Breast epithelium (tissue), 4 donors: ENCODE measurements around the gene FMNL2. TPM values are rescaled to one million over a fixed set of nuclear protein-coding genes. Genes with fewer than 3 reads are reported as not detected.

Source experiments
- DNase-seq, 2 donors: peaks; one replicate each; pipeline ENCODE4 v3.0.0-alpha.2; 2019; ENCODE audit warnings: low spot score in 2 of 2
- H3K27ac ChIP-seq, 2 donors: fragments of 200-600 bp; sonication (generic) in 1 of 2; one replicate each; pipeline ENCODE4 v1.5.1; 2016 to 2019; ENCODE audit warnings: mild to moderate bottlenecking in 1 of 2
- H3K27me3 ChIP-seq, 2 donors: fragments of 200-600 bp; sonication (generic) in 1 of 2; one replicate each; pipeline versions ENCODE4 v1.5.1 to v1.6.0; 2017 to 2019; ENCODE audit warnings: control low read depth in 1 of 2, mild to moderate bottlenecking in 1 of 2
- H3K36me3 ChIP-seq: fragments of 200-600 bp; one replicate; pipeline ENCODE4 v1.5.1; 2019
- H3K4me1 ChIP-seq, 2 donors: fragments of 200-600 bp; sonication (generic); one replicate each; pipeline ENCODE4 v1.5.1; 2016 to 2019; ENCODE audit warnings: control low read depth in 1 of 2
- H3K4me3 ChIP-seq, 3 donors: fragments of 200-600 bp; sonication (generic); 1 replicate in 2 of 3; 2 replicates in 1 of 3; pipeline ENCODE4 v1.5.1; 2016 to 2019; ENCODE audit warnings: mild to moderate bottlenecking in 3 of 3, moderate library complexity in 2 of 3
- H3K9me3 ChIP-seq, 2 donors: fragments of 200-600 bp; sonication (generic) in 1 of 2; one replicate each; pipeline ENCODE4 v1.5.1; 2016 to 2019; ENCODE audit warnings: control low read depth in 1 of 2
- POLR2A ChIP-seq: fragments of 450-650 bp; IDR thresholded peaks from one replicate; pipeline ENCODE4 v1.6.1; 2016; ENCODE audit warnings: antibody characterized with exemption, mild to moderate bottlenecking, moderate library complexity
- POLR2AphosphoS5 ChIP-seq, 3 donors: sonication (generic); formaldehyde crosslinking; IDR thresholded peaks; one replicate each; pipeline ENCODE4 v1.6.1; 2017; ENCODE audit warnings: antibody characterized with exemption in 3 of 3
- intact Hi-C: fragments of 100-400 bp; cut with DNase I; formaldehyde crosslinking; loops from one replicate; pipeline ENCODE4 v1.15.1; 2023; ENCODE audit warnings: low total_unique reads
- total RNA-seq, 3 donors: library from RNA; depleted of rRNA; stranded (reverse); fragments of >200 nt; gene quantifications; one replicate each; pipeline ENCODE4 v1.1.0, GENCODE V29; 2016
- TF ChIP-seq, protein P1 (sequence below), 3 donors: fragments of 450-650 bp; IDR thresholded peaks; one replicate each; pipeline ENCODE4 v1.5.1; 2016 to 2017; ENCODE audit warnings: antibody characterized with exemption in 3 of 3, mild to moderate bottlenecking in 3 of 3, moderate library complexity in 3 of 3

The FMNL2 gene
- total RNA-seq, 3 donors from 2014 or later = 36.1 to 78.1 (median 40.0) TPM

DNA sequence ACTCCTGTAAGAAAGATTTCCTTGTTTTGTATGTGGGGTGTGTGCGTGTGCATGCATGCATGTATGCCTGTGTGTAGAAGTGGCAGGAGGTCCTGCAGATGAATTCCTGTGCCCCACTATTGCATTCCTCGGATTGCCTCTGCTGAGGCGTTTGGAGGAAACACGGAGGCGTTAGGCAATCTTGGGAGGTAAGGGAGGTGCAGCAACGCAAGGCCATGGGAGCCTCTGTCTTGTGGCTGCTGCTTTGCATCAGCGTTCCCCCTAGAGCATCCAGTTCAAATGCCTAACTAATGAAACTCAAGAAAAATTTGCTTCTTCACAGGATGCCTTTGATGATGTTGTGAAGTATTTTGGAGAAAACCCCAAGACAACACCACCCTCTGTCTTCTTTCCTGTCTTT is 302.3 kb downstream of the FMNL2 start:
- no peaks in the 10 kb centered on the region for H3K9me3 ChIP-seq
- no peak for DNase-seq
- H3K27me3 ChIP-seq = no peaks in the 10 kb centered on the region
- no peak for TF ChIP-seq POLR2A
- no peak for TF ChIP-seq POLR2AphosphoS5 (IDR thresholded peaks at IDR 0.05)
- TF ChIP-seq, protein P1, sequence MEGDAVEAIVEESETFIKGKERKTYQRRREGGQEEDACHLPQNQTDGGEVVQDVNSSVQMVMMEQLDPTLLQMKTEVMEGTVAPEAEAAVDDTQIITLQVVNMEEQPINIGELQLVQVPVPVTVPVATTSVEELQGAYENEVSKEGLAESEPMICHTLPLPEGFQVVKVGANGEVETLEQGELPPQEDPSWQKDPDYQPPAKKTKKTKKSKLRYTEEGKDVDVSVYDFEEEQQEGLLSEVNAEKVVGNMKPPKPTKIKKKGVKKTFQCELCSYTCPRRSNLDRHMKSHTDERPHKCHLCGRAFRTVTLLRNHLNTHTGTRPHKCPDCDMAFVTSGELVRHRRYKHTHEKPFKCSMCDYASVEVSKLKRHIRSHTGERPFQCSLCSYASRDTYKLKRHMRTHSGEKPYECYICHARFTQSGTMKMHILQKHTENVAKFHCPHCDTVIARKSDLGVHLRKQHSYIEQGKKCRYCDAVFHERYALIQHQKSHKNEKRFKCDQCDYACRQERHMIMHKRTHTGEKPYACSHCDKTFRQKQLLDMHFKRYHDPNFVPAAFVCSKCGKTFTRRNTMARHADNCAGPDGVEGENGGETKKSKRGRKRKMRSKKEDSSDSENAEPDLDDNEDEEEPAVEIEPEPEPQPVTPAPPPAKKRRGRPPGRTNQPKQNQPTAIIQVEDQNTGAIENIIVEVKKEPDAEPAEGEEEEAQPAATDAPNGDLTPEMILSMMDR (IDR thresholded peaks at IDR 0.05) = no peak
- no peak overlapping the region for H3K27ac ChIP-seq
- H3K4me3 ChIP-seq = no peak overlapping the region
- intact Hi-C loops = no loop called here
- H3K36me3 ChIP-seq = peaks cover 5% of the 10 kb centered on the region
- no peaks in the 10 kb centered on the region for H3K4me1 ChIP-seq

DNA sequence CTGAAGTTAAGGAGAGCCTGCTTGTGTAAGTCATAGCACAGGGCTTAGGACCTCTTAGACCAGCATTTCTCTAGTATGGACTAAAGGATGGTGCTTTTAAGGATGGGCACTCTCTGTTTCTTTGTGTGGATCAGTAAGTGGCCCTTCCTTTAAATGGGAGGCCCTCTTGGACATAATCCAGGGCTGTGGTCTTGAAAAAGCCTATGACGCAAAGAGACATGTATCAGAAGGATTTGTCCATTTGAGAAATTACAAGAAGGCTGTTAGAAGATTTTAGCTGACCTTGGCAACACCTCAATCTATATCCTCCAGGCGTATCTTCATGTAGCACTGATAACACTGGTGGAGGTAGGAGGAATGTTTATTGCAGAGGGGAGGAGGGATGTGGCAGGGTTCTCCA is 303.1 kb downstream of the FMNL2 start:
- Histone ChIP-seq H3K27me3 (no peaks in the 10 kb centered on the region), H3K4me3 (no peak overlapping the region), H3K4me1 (no peaks in the 10 kb centered on the region), H3K27ac (no peak overlapping the region), H3K9me3 (no peaks in the 10 kb centered on the region), H3K36me3 (peaks cover 5% of the 10 kb centered on the region)
- intact Hi-C loops = no loop called here
- TF ChIP-seq POLR2AphosphoS5 (IDR thresholded peaks at IDR 0.05) = no peak
- TF ChIP-seq, protein P1 (IDR thresholded peaks at IDR 0.05) = no peak
- TF ChIP-seq POLR2A = no peak
- DNase-seq = no peak

DNA sequence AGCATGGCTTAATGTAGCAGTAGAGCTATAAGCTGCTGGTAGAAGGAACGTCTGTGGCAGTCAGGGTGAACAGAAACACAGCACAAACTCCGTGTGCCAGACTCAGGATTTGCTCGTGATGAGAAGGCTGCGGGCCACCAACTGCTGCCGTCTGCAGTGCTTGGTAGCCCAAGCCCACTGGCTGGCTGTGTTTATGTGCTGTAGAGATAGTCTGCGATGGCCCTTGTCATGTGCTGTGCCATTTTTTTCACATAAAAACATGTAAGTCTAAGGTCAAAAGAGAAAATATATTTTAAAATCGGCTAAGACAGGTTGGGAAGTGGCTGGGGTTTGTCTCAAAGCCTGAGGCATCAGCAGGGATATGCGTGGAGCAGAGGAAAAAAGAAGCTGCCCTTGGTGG is 303.6 kb downstream of the FMNL2 start:
- no peak overlapping the region for H3K27ac ChIP-seq
- intact Hi-C loops = no loop called here

DNA sequence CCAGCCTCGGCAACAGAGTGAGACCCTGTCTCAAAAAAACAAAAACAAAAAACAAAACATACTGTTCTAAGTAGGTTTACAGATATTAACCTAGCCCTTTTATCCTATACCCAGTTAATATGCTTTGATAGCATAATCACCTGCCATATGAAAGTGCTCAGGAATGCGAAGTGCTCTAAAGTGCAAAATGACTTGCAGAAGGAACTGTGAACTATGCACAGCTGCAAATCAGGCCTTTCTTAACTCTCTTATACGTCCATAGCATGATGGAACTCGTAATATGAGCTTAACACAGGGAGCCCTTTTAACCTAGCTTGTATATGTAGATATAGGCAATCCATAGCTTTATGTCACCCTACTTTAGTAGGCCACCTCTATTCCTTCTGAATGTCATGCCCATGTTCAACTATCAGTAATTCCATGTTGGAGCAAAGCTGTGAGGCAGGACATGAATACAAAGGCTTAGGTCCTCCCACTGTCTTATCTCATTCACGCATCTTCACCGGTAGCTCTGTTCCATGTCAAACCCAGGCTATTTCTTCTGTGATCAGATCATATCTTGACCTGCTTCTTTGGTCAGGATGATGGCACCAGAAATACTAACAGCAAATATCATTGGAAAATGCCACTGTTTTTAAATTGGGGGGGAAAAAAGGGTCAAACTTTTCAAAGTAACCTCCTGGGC is 309.4 kb downstream of the FMNL2 start:
- peaks cover 5% of the 10 kb centered on the region for H3K36me3 ChIP-seq
- intact Hi-C loops = no loop called here

More for the DNA sequence above, 303.6 kb downstream of the FMNL2 start:
- TF ChIP-seq, protein P1 (IDR thresholded peaks at IDR 0.05) = no peak
- no peak for TF ChIP-seq POLR2A
- no peak for TF ChIP-seq POLR2AphosphoS5 (IDR thresholded peaks at IDR 0.05)
- Histone ChIP-seq H3K4me1 (no peaks in the 10 kb centered on the region), H3K4me3 (no peak overlapping the region), H3K27me3 (no peaks in the 10 kb centered on the region), H3K36me3 (peaks cover 5% of the 10 kb centered on the region), H3K9me3 (no peaks in the 10 kb centered on the region)
- DNase-seq = no peak

DNA sequence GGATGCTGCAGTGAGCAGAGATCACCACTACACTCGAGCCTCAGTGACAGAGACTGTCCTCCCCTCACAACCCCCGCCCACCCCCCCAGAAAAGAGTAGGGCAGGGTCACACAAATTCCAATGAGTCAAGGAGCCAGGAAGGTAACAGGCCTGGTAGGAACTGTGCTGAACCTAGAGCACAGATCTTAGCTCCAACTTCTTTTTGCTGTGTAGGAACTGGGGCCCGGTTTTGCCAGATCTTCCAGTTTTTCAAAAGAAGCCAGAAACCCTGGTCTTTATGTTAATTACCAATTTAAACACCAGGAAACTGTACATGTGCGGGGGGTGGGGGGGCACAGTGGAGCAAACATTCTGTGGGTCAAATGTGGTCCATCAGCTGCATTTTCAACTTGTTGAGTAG is 311.3 kb downstream of the FMNL2 start:
- H3K9me3 ChIP-seq = no peaks in the 10 kb centered on the region
- peak overlapping the region; percentile 26 to 57 for H3K27ac ChIP-seq
- H3K27me3 ChIP-seq = no peaks in the 10 kb centered on the region
- H3K4me1 ChIP-seq = peaks cover 0 to 10% of the 10 kb centered on the region in 2 donors
- intact Hi-C loops = no loop called here
- no peak for DNase-seq
- no peak for TF ChIP-seq POLR2AphosphoS5 (IDR thresholded peaks at IDR 0.05)
- TF ChIP-seq POLR2A = no peak
- TF ChIP-seq, protein P1 (IDR thresholded peaks at IDR 0.05) = no peak
- no peaks in the 10 kb centered on the region for H3K36me3 ChIP-seq
- H3K4me3 ChIP-seq = no peak overlapping the region

More for the DNA sequence above, 309.4 kb downstream of the FMNL2 start:
- no peak for TF ChIP-seq POLR2A
- TF ChIP-seq, protein P1 (IDR thresholded peaks at IDR 0.05) = no peak
- no peak for TF ChIP-seq POLR2AphosphoS5 (IDR thresholded peaks at IDR 0.05)
- H3K27ac ChIP-seq = no peak overlapping the region
- no peak overlapping the region for H3K4me3 ChIP-seq
- no peaks in the 10 kb centered on the region for H3K9me3 ChIP-seq
- peaks cover 0 to 10% of the 10 kb centered on the region in 2 donors for H3K4me1 ChIP-seq
- DNase-seq = no peak
- no peaks in the 10 kb centered on the region for H3K27me3 ChIP-seq
